GM19372 (cell line): ENCODE results near the gene PTPRCAP.
"Not testable (repeated sequence)": the region's sequence is repeated elsewhere in the genome, so short reads cannot be mapped to it uniquely, and the experiment has no call there.

Source experiments
- ATAC-seq: cut with Tn5 transposase; IDR thresholded peaks from one replicate; pipeline ENCODE4 v1.9.1; 2021; ENCODE audit warnings: mild to moderate bottlenecking, low read depth, moderate library complexity; ENCODE audit not compliant: unreplicated experiment

The PTPRCAP gene

GRCh38 chr11:67466367-67466766, 28.9 kb upstream of the PTPRCAP start:
- ATAC-seq = no peak

DNA sequence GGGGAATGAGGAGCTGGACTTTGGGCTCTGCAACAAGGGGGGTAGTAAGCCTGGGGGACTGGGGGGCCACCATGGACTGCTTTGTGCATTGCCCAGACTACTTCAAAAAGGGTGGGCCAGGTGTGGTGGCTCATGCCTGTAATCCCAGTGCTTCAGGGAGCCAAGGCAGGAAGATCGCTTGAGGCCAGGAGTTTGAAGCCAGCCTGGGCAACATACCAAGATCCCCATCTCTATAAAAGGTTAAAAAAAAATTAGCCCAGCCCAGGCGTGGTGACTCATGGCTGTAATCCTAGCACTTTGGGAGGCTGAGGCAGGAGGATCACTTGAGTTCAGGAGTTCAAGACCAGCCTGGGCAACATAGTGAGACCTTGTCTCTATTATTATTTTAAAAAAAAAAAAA, 28.0 kb upstream of the PTPRCAP start:
- not testable (repeated sequence) for ATAC-seq

GRCh38 chr11:67465189-67465510, 27.7 kb upstream of the PTPRCAP start:
- no peak for ATAC-seq

GRCh38 chr11:67464411-67465188, 27.1 kb upstream of the PTPRCAP start:
- peak; percentile 46 for ATAC-seq

DNA sequence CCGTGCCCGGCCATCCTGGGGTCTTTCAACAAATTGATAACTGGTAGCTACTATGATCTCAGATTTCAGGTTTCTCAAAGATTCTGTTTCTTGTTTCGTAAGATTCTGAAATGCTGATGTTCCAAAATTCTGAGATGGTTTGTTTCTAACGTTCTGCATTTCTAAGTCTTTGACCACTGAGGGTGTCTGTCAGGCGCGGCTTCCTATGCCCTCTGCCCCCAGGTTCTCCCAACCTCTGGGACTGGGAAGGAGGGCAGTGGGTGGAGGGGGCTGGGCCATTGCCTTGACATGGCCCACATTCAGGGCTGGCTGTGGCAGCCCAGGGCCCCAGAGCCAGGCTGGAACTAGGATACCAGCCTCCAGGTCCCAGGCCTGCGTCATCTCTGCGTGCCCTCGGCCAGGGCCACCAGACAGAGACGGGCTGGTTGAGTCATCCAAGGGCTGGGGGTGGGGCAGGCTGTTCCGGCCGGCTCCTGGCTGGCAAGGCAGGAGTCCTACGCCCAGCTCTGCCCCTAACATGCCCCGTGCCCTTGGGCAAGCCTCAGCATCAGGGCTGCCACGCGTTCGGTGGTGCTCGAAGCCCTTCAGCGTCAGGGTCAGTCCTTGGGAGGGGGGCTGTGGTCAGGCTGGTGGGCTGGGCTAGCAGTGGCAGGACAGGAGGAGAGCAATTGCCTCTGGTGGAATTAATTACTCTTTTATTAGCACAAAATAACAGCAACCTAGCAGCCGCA, 26.4 kb upstream of the PTPRCAP start:
- ATAC-seq = no peak

GRCh38 chr11:67463186-67463585, 25.7 kb upstream of the PTPRCAP start:
- ATAC-seq = no peak

GRCh38 chr11:67458266-67458665, 20.8 kb upstream of the PTPRCAP start:
- no peak for ATAC-seq

GRCh38 chr11:67457453-67457852, 20.0 kb upstream of the PTPRCAP start:
- ATAC-seq = no peak

- ATAC-seq = no peak
These were observed 18.7 kb upstream of the PTPRCAP start for GRCh38 chr11:67456068-67456705.

- no peak for ATAC-seq
These were observed 17.6 kb upstream of the PTPRCAP start, which contains the start of gene CABP4 for GRCh38 chr11:67455054-67455453. Gene CABP4 (plus strand): TSS chr11:67455354. CDS start chr11:67455424, 70 bp downstream.

- no peak for ATAC-seq
These were observed 16.6 kb upstream of the PTPRCAP start for GRCh38 chr11:67453816-67454732.

GRCh38 chr11:67452141-67452952, 14.9 kb upstream of the PTPRCAP start, which contains the start of gene GPR152:
Gene GPR152 (minus strand): TSS chr11:67452729. CDS start chr11:67452724, 5 bp downstream.
- no peak for ATAC-seq

- ATAC-seq = no peak
These were observed 14.1 kb upstream of the PTPRCAP start for GRCh38 chr11:67451658-67451976.

DNA sequence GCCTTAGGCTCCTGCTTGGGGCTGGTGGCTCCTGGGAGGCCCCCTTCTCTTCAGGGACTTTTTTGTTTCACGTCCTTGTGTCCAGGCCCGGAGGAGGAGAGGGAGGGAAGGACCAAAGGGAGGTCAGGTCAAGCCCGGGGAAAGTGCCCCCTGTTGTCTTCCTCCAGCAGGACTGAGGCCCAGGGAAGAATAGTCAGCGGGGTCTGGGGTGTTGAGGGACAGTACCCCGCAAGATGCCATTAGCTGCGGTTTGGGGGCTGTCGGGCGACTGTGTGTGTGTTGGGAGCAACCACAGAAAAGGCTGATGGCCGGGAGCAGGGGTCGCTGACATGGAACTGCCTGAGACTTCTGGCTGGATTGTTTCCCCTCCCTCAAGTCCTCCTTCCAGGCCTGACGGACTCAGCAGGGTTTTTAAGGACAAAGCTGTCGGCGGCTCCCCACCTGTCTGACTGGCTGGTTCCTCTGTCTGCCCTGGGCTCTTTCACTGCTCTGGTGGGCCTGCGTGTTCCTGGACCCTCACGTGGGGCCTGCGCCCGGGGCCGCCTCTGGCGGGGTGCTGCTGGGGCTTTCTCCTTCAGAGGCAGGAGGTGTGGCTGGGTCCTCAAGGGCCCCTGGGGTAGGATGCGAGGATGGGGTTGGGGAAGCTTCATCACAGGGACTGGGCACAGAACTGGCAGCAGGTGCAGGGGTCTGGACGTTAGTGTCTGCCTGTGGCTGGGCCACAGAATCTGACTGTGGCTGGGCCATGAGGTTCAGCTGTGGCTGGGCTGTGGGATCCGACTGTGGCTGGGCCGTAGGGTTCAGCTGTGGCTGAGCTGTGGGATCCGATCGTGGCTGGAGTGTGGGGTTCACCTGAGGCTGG, 13.5 kb upstream of the PTPRCAP start:
- ATAC-seq = no peak

DNA sequence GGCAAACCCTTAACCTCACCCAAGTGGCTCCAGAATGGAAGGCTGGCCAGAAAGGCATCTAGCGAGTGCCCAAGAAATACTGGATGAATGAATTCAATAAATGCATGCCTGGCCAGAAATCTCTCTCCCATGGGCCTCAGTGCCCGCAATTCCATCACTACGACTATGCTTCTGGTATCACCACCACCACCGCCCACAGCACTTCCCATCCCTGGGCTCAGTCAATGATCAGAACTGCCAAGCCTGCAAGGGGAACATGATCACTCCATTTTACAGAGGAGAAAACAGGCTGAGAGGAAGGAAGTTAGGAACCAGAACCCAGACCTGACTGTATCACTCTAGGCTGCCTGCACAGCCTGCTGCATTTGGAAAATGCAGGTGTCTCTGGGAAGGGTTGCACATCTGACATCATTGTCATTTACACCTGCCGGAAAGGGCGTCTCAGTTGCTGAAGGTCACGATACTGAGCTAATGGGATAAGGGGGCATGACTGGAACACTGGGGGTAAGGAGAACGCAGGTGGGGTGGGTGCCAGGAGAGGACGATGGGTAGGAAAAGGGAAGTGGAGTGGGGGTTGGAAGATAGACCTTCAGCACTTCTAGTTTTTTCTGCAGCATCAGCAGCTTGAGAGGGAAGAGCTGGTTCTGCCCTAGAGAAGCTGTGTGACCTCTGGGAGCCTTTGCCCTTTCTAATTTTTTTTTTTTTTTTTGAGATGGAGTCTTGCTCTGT, 11.8 kb upstream of the PTPRCAP start:
- ATAC-seq = no peak

- no peak for ATAC-seq
These were observed 10.7 kb upstream of the PTPRCAP start for GRCh38 chr11:67448220-67448609.

GRCh38 chr11:67445515-67445914, 8.0 kb upstream of the PTPRCAP start:
- no peak for ATAC-seq
